ENCODE measurements around the gene CIAO2B.

CIAO2B gene

GRCh38 chr16:66891797-66892196 lies 42.4 kb downstream of the CIAO2B start:
- TF ChIP-seq PPARA (CRISPR knock-in tag; IDR thresholded peaks at IDR 0.05; ENCODE audit: borderline replicate concordance) (no peak), OSR1 (CRISPR knock-in tag; IDR thresholded peaks at IDR 0.05) (no peak), ZFP30 (CRISPR knock-in tag; IDR thresholded peaks at IDR 0.05) (no peak), CREB5 (CRISPR knock-in tag; IDR thresholded peaks at IDR 0.05; ENCODE audit: low read depth) (no peak), TCF4 (CRISPR knock-in tag; IDR thresholded peaks at IDR 0.05; ENCODE audit: borderline replicate concordance) (no peak), ESRRG (CRISPR knock-in tag; IDR thresholded peaks at IDR 0.05) (no peak), CSDC2 (CRISPR knock-in tag; IDR thresholded peaks at IDR 0.05) (no peak)
- ATAC-seq, result no peak

GRCh38 chr16:66891360-66891759 lies 42.8 kb downstream of the CIAO2B start:
- no peak for TF ChIP-seq CREB5 (CRISPR knock-in tag; IDR thresholded peaks at IDR 0.05; ENCODE audit: low read depth)
- no peak for TF ChIP-seq ZC3H10 (CRISPR knock-in tag; IDR thresholded peaks at IDR 0.05)
- no peak for TF ChIP-seq ISL1 (CRISPR knock-in tag; IDR thresholded peaks at IDR 0.05)
- TF ChIP-seq SNAI2 (CRISPR knock-in tag; IDR thresholded peaks at IDR 0.05), result no peak
- TF ChIP-seq, protein P1, sequence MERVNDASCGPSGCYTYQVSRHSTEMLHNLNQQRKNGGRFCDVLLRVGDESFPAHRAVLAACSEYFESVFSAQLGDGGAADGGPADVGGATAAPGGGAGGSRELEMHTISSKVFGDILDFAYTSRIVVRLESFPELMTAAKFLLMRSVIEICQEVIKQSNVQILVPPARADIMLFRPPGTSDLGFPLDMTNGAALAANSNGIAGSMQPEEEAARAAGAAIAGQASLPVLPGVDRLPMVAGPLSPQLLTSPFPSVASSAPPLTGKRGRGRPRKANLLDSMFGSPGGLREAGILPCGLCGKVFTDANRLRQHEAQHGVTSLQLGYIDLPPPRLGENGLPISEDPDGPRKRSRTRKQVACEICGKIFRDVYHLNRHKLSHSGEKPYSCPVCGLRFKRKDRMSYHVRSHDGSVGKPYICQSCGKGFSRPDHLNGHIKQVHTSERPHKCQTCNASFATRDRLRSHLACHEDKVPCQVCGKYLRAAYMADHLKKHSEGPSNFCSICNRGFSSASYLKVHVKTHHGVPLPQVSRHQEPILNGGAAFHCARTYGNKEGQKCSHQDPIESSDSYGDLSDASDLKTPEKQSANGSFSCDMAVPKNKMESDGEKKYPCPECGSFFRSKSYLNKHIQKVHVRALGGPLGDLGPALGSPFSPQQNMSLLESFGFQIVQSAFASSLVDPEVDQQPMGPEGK (CRISPR knock-in tag; IDR thresholded peaks at IDR 0.05; ENCODE audit: borderline replicate concordance), result no peak
- no peak for TF ChIP-seq ZNF565 (CRISPR knock-in tag; conservative IDR thresholded peaks at IDR 0.05; ENCODE audit: low read depth)
- TF ChIP-seq TOX (CRISPR knock-in tag; IDR thresholded peaks at IDR 0.05; ENCODE audit: borderline replicate concordance), result no peak
- TF ChIP-seq GLIS3 (CRISPR knock-in tag; IDR thresholded peaks at IDR 0.05), result no peak
- TF ChIP-seq TCF4 (CRISPR knock-in tag; IDR thresholded peaks at IDR 0.05; ENCODE audit: borderline replicate concordance), result no peak
- TF ChIP-seq ZNF8 (CRISPR knock-in tag; IDR thresholded peaks at IDR 0.05), result no peak
- TF ChIP-seq ZFP3 (CRISPR knock-in tag; IDR thresholded peaks at IDR 0.05), result no peak
- TF ChIP-seq, protein P2, sequence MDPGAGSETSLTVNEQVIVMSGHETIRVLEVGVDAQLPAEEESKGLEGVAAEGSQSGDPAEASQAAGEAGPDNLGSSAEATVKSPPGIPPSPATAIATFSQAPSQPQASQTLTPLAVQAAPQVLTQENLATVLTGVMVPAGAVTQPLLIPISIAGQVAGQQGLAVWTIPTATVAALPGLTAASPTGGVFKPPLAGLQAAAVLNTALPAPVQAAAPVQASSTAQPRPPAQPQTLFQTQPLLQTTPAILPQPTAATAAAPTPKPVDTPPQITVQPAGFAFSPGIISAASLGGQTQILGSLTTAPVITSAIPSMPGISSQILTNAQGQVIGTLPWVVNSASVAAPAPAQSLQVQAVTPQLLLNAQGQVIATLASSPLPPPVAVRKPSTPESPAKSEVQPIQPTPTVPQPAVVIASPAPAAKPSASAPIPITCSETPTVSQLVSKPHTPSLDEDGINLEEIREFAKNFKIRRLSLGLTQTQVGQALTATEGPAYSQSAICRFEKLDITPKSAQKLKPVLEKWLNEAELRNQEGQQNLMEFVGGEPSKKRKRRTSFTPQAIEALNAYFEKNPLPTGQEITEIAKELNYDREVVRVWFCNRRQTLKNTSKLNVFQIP (CRISPR knock-in tag; IDR thresholded peaks at IDR 0.05; ENCODE audit: borderline replicate concordance, low read depth), result no peak
- TF ChIP-seq ZNF70 (CRISPR knock-in tag; IDR thresholded peaks at IDR 0.05), result no peak
- TF ChIP-seq ARNTL (CRISPR knock-in tag; IDR thresholded peaks at IDR 0.05; ENCODE audit: borderline replicate concordance, low read depth), result no peak
- no peak for TF ChIP-seq CSDC2 (CRISPR knock-in tag; IDR thresholded peaks at IDR 0.05)
- TF ChIP-seq CSRNP3 (CRISPR knock-in tag; IDR thresholded peaks at IDR 0.05), result no peak
- TF ChIP-seq, protein P3, sequence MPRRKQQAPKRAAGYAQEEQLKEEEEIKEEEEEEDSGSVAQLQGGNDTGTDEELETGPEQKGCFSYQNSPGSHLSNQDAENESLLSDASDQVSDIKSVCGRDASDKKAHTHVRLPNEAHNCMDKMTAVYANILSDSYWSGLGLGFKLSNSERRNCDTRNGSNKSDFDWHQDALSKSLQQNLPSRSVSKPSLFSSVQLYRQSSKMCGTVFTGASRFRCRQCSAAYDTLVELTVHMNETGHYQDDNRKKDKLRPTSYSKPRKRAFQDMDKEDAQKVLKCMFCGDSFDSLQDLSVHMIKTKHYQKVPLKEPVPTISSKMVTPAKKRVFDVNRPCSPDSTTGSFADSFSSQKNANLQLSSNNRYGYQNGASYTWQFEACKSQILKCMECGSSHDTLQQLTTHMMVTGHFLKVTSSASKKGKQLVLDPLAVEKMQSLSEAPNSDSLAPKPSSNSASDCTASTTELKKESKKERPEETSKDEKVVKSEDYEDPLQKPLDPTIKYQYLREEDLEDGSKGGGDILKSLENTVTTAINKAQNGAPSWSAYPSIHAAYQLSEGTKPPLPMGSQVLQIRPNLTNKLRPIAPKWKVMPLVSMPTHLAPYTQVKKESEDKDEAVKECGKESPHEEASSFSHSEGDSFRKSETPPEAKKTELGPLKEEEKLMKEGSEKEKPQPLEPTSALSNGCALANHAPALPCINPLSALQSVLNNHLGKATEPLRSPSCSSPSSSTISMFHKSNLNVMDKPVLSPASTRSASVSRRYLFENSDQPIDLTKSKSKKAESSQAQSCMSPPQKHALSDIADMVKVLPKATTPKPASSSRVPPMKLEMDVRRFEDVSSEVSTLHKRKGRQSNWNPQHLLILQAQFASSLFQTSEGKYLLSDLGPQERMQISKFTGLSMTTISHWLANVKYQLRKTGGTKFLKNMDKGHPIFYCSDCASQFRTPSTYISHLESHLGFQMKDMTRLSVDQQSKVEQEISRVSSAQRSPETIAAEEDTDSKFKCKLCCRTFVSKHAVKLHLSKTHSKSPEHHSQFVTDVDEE (CRISPR knock-in tag; IDR thresholded peaks at IDR 0.05), result no peak
- no peak for TF ChIP-seq RARB (CRISPR knock-in tag; IDR thresholded peaks at IDR 0.05)
- no peak for TF ChIP-seq OSR1 (CRISPR knock-in tag; IDR thresholded peaks at IDR 0.05)
- ATAC-seq, result no peak
